Stimulated activated CD4-positive, alpha-beta T cell treated with anti-CD3 and anti-CD28 coated beads, Interleukin-2, amount 100 ng/mL, for 48 hours (primary cell): Measurements from ENCODE around the gene TEX11.
"Not testable (repeated sequence)": the region's sequence is repeated elsewhere in the genome, so short reads cannot be mapped to it uniquely, and the experiment has no call there.

Experiments used
- DNase-seq, 2 donors: peaks; one replicate each; pipeline ENCODE4 v3.0.0-alpha.2; 2020

The TEX11 gene

GRCh38 chrX:70587158-70587557, 321.4 kb downstream of the TEX11 start:
- DNase-seq = not testable (repeated sequence)

DNA sequence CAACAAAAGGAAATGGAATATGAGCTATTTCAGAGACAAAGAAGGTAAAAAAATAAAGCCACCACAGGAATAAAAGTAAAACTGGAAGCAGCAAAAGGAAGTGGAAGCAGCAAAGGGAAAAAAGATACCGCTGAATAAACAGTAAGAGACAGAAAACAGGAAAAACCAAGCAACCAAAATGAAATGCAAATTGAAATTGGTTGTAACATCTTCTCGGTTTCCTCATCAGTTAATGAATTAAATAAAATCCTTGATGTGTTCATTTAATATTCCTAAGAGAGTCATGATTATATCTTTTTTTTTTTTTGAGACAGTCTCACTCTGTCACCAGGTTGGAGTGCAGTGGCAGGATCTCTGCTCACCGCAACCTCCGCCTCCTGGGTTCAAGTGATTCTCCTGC, 331.1 kb downstream of the TEX11 start:
- DNase-seq = no peak

GRCh38 chrX:70569922-70570576, 338.5 kb downstream of the TEX11 start:
- not testable (repeated sequence) for DNase-seq

DNA sequence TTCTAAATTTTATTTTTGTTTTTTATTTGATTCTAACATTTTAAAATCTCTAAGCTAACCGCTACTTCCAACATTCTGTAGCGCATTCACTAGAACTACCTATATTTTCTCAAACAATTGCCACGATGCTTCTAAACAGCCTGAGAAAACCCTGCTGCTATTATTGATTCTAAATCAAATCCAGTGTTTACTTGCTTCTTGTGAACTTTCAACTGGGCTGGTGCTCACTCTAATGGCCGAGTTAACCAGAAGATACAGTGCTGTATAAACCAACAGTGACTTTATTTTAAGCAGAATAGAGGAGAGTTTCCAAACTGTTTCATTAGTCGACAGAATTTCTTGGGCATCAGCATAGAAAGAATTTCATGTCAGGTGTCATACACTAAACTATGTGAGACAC, 353.6 kb downstream of the TEX11 start:
- DNase-seq = no peak

GRCh38 chrX:70554523-70554922, 354.0 kb downstream of the TEX11 start:
- DNase-seq = no peak

- no peak for DNase-seq
These were observed 354.4 kb downstream of the TEX11 start for GRCh38 chrX:70554081-70554480.

GRCh38 chrX:70553516-70553915, 355.0 kb downstream of the TEX11 start:
- no peak for DNase-seq

- DNase-seq = no peak
These were observed 356.3 kb downstream of the TEX11 start for GRCh38 chrX:70552130-70552704.

- no peak for DNase-seq
These were observed 359.1 kb downstream of the TEX11 start for GRCh38 chrX:70549429-70549828.

DNA sequence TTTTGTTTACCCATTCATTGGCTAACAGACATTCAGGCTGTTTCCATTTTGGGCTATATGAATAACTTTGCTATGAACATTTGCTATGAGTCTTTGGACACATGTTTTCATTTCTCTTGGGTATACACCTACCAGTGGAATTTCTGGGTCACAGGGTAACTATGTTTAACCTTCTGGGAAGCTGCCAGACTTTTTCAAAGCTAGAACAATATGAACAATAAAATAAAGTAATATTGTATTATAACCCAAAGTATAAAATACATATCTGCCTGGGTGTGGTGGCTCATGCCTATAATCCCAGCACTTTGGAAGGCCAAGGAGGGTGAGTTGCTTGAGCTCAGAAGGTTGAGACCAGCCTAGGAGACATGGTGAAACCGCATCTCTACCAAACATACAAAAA, 373.3 kb downstream of the TEX11 start:
- DNase-seq = no peak

- no peak for DNase-seq
These were observed 380.7 kb downstream of the TEX11 start for GRCh38 chrX:70527610-70528345.

DNA sequence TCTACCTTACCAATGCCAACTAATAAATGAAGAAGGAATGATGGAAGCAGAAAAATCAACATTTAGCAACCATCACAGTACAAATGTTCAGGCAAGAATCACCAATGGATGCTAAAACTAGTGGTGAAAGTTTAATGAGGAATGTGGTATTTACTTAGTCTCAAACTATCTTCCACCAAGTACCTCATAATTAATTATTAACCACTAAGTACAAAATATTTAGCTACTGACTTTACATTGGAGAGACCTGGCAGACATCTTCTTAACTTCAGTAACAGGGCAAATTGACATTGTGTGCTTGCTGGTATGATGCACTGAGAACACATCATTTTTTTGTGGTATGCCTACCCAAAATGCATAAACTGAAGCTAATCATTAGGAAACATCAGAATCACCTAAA, 381.5 kb downstream of the TEX11 start:
- no peak for DNase-seq

- no peak for DNase-seq
These were observed 382.8 kb downstream of the TEX11 start for GRCh38 chrX:70525733-70526132.

DNA sequence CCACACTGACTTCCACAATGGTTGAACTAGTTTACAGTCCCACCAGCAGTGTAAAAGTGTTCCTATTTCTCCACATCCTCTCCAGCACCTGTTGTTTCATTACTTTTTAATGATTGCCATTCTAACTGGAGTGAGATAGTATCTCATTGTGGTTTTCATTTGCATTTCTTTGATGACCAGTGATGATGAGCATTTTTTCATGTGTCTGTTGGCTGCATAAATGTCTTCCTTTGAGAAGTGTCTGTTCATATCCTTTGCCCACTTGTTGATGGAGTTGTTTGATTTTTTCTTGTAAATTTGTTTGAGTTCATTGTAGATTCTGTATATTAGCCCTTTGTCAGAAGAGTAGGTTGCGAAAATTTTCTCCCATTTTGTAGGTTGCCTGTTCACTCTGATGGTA, 392.8 kb downstream of the TEX11 start:
- not testable (repeated sequence) for DNase-seq

DNA sequence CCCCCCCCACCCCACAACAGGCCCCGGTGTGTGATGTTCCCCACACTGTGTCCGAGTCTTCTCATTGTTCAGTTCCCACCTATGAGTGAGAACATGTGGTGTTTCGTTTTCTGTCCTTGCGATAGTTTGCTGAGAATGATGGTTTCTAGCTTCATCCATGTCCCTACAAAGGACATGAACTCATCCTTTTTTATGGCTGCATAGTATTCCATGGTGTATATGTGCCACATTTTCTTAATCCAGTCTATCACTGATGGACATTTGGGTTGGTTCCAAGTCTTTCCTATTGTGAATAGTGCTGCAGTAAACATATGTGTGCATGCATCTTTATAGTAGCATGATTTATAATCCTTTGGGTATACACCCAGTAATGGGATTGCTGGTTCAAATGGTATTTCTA, 393.2 kb downstream of the TEX11 start:
- DNase-seq = not testable (repeated sequence)

DNA sequence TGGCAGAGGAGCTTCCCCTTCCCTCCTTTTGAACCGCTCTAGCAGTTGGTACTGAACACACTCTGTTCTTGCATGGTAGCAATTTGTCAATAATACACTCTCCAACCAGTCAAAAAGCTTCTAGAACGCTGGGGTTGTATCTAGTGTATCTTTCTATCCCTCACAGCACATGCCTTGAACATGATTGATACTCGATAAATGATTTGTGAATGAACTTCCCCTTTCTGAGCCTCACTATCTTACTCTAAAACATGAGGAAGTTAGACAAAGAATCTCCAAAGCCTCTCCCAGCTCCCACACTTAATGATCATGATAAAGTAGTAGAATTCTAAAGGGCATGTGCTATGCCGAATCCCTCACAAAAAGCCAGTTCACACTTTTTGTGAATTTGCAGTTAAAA, 399.4 kb downstream of the TEX11 start:
- no peak for DNase-seq

DNA sequence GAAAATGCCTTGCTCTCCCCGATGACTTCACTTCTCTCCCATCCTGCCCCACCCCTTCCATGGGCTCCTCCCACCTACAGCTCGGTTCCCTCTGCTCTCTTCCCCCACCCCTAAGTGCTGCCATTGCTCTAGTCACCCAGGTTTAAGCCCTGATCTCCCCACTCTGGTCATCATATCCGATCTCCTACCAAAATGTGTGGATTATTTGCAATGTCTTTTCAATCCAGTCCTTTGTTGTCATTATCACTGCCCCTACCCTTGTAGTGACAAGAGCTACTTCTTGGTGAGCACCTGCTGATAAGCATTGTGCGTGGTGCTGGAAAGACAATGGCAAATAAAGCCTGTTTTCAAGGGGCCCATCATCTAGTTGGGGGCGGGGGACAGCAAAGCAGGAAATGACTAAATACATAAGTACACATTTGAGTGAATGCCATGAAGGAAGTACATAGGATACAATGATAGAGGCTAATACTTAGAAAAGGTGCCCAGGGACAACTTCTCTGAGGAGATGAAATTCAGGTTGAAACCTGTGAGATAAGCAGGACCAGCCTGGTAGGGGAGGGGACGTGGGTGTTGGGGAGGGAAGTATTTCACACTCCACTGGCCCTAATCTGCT, 400.1 kb downstream of the TEX11 start:
- no peak for DNase-seq

GRCh38 chrX:70505451-70505841, 403.1 kb downstream of the TEX11 start:
- DNase-seq = no peak

DNA sequence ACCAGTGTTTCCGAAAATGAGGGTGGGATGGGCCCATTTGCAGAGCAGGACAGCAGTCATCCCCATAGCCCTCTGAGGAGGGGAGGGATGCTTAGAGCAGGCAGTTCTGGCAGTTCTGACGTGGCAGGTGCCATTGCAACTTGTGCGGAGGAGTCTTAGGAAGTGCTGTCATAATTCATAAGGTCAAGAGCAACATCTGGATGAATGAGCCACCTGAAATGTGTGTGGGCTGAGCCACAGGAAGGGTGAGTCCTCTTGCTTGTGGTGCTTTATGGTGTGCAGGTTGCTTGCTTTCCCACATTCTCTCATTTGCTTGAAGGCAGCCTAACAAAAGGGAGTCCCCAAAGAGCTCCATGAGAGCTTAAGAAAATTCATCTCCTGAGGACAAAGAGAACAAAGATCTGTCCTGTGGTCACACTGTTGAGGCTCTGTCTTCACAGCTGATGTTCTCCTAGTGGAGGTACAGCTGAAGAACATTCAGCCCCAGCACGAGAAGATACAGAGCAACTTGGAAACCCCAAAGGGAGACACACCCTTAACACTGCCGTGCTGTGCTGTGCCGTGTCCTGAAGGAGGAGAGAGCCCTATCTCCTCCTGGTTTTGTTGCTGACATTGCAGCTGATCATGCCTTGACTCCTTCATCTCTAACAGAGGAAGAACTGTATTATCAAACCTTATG, 403.6 kb downstream of the TEX11 start:
- peak; percentile 3 to 7 for DNase-seq

GRCh38 chrX:70500826-70501225, 407.7 kb downstream of the TEX11 start:
- no peak for DNase-seq

GRCh38 chrX:70498129-70498528, 410.4 kb downstream of the TEX11 start:
- no peak for DNase-seq

GRCh38 chrX:70497026-70497425, 411.5 kb downstream of the TEX11 start:
- no peak for DNase-seq

DNA sequence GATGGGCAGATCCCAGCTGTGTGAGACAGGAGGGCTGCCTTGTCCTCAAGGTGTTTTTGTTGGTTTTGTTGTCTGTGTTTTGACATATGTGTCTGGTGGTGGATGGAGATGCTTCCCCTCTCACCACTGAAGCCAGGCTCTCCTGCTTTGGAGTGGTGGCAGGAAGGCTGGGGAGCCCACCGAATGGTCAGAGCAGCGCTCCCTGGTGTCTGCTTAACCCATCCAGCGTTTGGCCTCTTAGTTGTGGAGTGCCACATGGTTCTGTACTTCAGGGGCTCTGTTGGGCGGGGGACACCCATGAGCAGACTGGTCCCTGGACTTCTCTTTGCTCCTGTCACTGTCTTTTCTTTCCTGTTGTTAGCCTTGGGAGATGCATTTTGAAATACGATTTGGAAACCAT, 412.0 kb downstream of the TEX11 start:
- DNase-seq = no peak
